SU-DHL-6 (cell line): ENCODE measurements around the gene STK32C.

ENCODE experiments used
- H2AFZ ChIP-seq: fragments of 200-600 bp; sonication (generic); 2 replicates; pipeline ENCODE4 v1.6.1; 2014; ENCODE audit warnings: low read depth, mild to moderate bottlenecking, moderate library complexity, mixed read lengths, antibody characterized with exemption, low read length; ENCODE audit not compliant: severe bottlenecking
- H3F3A ChIP-seq: fragments of 200-600 bp; shearing (Covaris generic); 2 replicates; pipeline ENCODE4 v1.6.0; 2016; ENCODE audit warnings: antibody characterized with exemption, mild to moderate bottlenecking; ENCODE audit not compliant: insufficient read depth
- H3K27ac ChIP-seq: fragments of 200-600 bp; sonication (generic); 2 replicates; pipeline ENCODE4 v1.5.1; 2016; ENCODE audit warnings: low read depth, mild to moderate bottlenecking, low read length, moderate library complexity, mixed read lengths
- H3K27me3 ChIP-seq: fragments of 200-600 bp; sonication (generic), shearing (Covaris generic); 2 replicates; pipeline ENCODE4 v1.6.0; 2014; ENCODE audit warnings: mild to moderate bottlenecking, low read length
- H3K36me3 ChIP-seq: fragments of 200-600 bp; sonication (generic); 2 replicates; pipeline ENCODE4 v1.6.1; 2014; ENCODE audit warnings: mild to moderate bottlenecking, low read length, mixed read lengths
- H3K4me2 ChIP-seq: fragments of 300-600, 200-600 bp; shearing (Covaris generic), sonication (generic); 2 replicates; pipeline ENCODE4 v1.6.0; 2014; ENCODE audit warnings: low read length, low read depth, mild to moderate bottlenecking; ENCODE audit not compliant: poor library complexity, severe bottlenecking
- H3K4me3 ChIP-seq: fragments of 200-600 bp; sonication (generic); 2 replicates; pipeline ENCODE4 v1.5.1; 2014; ENCODE audit warnings: antibody characterized with exemption, low read length, mild to moderate bottlenecking, mixed read lengths; ENCODE audit not compliant: insufficient read depth, poor library complexity, severe bottlenecking
- H3K79me2 ChIP-seq: fragments of 200-600 bp; sonication (generic); 2 replicates; pipeline ENCODE4 v1.6.1; 2014; ENCODE audit warnings: mild to moderate bottlenecking, low read length, moderate library complexity; ENCODE audit not compliant: insufficient read depth
- H3K9ac ChIP-seq: fragments of 200-600 bp; sonication (generic); 2 replicates; pipeline ENCODE4 v1.7.0; 2014; ENCODE audit warnings: mild to moderate bottlenecking, low read length
- H3K9me2 ChIP-seq: fragments of 200-600 bp; sonication (generic); replicated peaks from 2 replicates; pipeline ENCODE4 v1.6.1; 2014; ENCODE audit warnings: low read length; ENCODE audit not compliant: insufficient read depth
- H3K9me3 ChIP-seq: fragments of 200-600 bp; sonication (generic); 2 replicates; pipeline ENCODE4 v1.6.1; 2014; ENCODE audit warnings: low read length, mixed read lengths; ENCODE audit not compliant: insufficient read depth
- H4K20me1 ChIP-seq: fragments of 200-600 bp; sonication (generic); 2 replicates; pipeline ENCODE4 v1.6.1; 2014; ENCODE audit warnings: low read depth, mild to moderate bottlenecking, antibody characterized with exemption, low read length, moderate library complexity, mixed read lengths
- CTCF ChIP-seq: fragments of 200-600 bp; sonication (generic); IDR thresholded peaks from one replicate; pipeline ENCODE4 v1.5.1; 2017; ENCODE audit warnings: antibody characterized with exemption, mild to moderate bottlenecking, low read length, moderate library complexity; ENCODE audit not compliant: insufficient read depth, poor library complexity, severe bottlenecking
- EZH2phosphoT487 ChIP-seq: fragments of 200-600 bp; sonication (generic), shearing (Covaris generic); conservative IDR thresholded peaks from 2 replicates; pipeline ENCODE4 v1.6.1; 2018; ENCODE audit warnings: mild to moderate bottlenecking, antibody characterized with exemption, low read length, moderate library complexity, mixed read lengths

Gene STK32C

GRCh38 chr10:132280646-132281074 is 27.1 kb downstream of the STK32C start:
- Histone ChIP-seq H3K9me2 (no peaks in the 10 kb centered on the region), H3K9me3 (no peaks in the 10 kb centered on the region), H3F3A (no peaks in the 10 kb centered on the region), H3K79me2 (no peaks in the 10 kb centered on the region), H2AFZ (no peak overlapping the region), H3K9ac (no peak overlapping the region), H3K27me3 (no peaks in the 10 kb centered on the region), H4K20me1 (no peaks in the 10 kb centered on the region), H3K4me3 (no peak overlapping the region), H3K36me3 (no peaks in the 10 kb centered on the region), H3K27ac (no peak overlapping the region), H3K4me2 (no peak overlapping the region)
- TF ChIP-seq CTCF, result no peak
- TF ChIP-seq EZH2phosphoT487, result no peak

DNA sequence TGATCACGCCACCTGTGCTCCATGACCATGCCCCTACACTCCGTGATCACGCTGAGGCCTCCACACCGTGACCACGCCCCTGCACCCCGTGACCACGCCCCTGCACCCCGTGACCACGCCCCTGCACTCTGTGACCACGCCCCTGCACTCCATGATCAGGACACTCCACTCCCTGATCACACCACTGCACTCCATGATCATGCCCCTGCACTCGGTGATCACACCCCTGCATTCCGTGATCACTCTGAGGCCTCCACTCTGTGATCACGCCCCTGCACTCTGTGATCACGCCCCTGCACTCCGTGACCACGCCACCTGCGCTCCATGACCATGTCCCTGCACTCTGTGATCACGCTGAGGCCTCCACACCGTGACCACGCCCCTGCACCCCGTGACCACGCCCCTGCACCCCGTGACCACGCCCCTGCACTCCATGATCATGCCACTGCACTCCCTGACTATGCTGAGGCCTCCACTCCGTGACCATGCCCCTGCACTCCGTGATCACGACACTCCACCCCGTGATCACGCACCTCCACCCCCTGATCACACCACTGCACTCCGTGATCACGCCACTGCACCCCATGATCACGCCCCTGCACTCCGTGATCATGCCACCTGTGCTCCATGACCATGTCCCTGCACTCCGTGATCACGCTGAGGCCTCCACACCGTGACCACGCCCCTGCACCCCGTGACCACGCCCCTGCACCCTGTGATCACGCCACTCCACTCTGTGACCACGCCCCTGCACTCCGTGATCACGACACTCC is 27.7 kb downstream of the STK32C start:
- Histone ChIP-seq H3K79me2 (no peaks in the 10 kb centered on the region), H3K27me3 (no peaks in the 10 kb centered on the region), H3K4me3 (no peak overlapping the region), H4K20me1 (no peaks in the 10 kb centered on the region), H3F3A (no peaks in the 10 kb centered on the region), H3K36me3 (no peaks in the 10 kb centered on the region), H3K9me3 (no peaks in the 10 kb centered on the region), H3K27ac (no peak overlapping the region), H2AFZ (no peak overlapping the region), H3K9me2 (no peaks in the 10 kb centered on the region), H3K9ac (no peak overlapping the region), H3K4me2 (no peak overlapping the region)
- TF ChIP-seq EZH2phosphoT487, result no peak
- no peak for TF ChIP-seq CTCF

GRCh38 chr10:132277311-132277741 is 30.4 kb downstream of the STK32C start:
- Histone ChIP-seq H4K20me1 (no peaks in the 10 kb centered on the region), H3K79me2 (no peaks in the 10 kb centered on the region), H3K9me2 (no peaks in the 10 kb centered on the region), H3K9ac (no peak overlapping the region), H3F3A (no peaks in the 10 kb centered on the region), H3K4me3 (no peak overlapping the region), H3K27ac (no peak overlapping the region), H3K9me3 (no peaks in the 10 kb centered on the region), H3K27me3 (no peaks in the 10 kb centered on the region), H3K4me2 (no peak overlapping the region), H2AFZ (no peak overlapping the region), H3K36me3 (no peaks in the 10 kb centered on the region)
- TF ChIP-seq CTCF (no peak), EZH2phosphoT487 (no peak)
